WTC11 (cell line): ENCODE data around the gene EZR. TPM values are rescaled to one million over a fixed set of nuclear protein-coding genes. Genes with fewer than 3 reads are reported as not detected.

Experiments
- ATAC-seq: fragments of 200-7000 bp; cut with Tn5 transposase; 2 replicates; pipeline ENCODE4 v1.10.0; 2021; ENCODE audit warnings: mild to moderate bottlenecking, moderate library complexity
- CTCF ChIA-PET: fragments of 300-600 bp; sonication (Branson Sonifier 250); formaldehyde crosslinking; loops from one replicate; lab custom pipeline; 2021; ENCODE audit warnings: antibody characterized with exemption; lab: Charles Lee
- POLR2A ChIA-PET: fragments of 350-600 bp; sonication (Branson Sonifier 250); formaldehyde crosslinking; loops from one replicate; lab custom pipeline; 2021; ENCODE audit warnings: antibody characterized with exemption; lab: Charles Lee
- DNase-seq: peaks from one replicate; pipeline ENCODE4 v3.0.0; 2021; ENCODE audit warnings: low spot score
- H3K27ac Mint-ChIP-seq: 2 replicates; pipeline ENCODE4 v1.8.0; 2021; ENCODE audit warnings: mixed read lengths
- H3K27me3 Mint-ChIP-seq: 2 replicates; pipeline ENCODE4 v1.8.0; 2021; ENCODE audit warnings: low read depth, mild to moderate bottlenecking, moderate library complexity, mixed read lengths
- H3K36me3 Mint-ChIP-seq: 2 replicates; pipeline ENCODE4 v1.8.0; 2021; ENCODE audit warnings: mixed read lengths
- H3K4me1 Mint-ChIP-seq: 2 replicates; pipeline ENCODE4 v1.8.0; 2022; ENCODE audit warnings: mixed read lengths
- H3K4me3 Mint-ChIP-seq: 2 replicates; pipeline ENCODE4 v1.8.0; 2021; ENCODE audit warnings: mild to moderate bottlenecking, moderate library complexity, mixed read lengths
- H3K9me3 Mint-ChIP-seq: 2 replicates; pipeline ENCODE4 v1.8.0; 2021; ENCODE audit warnings: mixed read lengths
- CBFB ChIP-seq: sonication (generic); formaldehyde crosslinking; IDR thresholded peaks from 2 replicates; pipeline ENCODE4 v1.8.1; 2022; ENCODE audit warnings: mild to moderate bottlenecking, low read depth, missing genetic modification reagents
- CREM ChIP-seq: sonication (generic); formaldehyde crosslinking; IDR thresholded peaks from 2 replicates; pipeline ENCODE4 v1.8.1; 2022; ENCODE audit warnings: mild to moderate bottlenecking, missing genetic modification reagents, moderate library complexity
- E2F4 ChIP-seq: sonication (generic); formaldehyde crosslinking; IDR thresholded peaks from 2 replicates; pipeline ENCODE4 v1.8.1; 2022; ENCODE audit warnings: low read depth, mild to moderate bottlenecking, moderate library complexity, missing genetic modification reagents, borderline replicate concordance
- ELF4 ChIP-seq: sonication (generic); formaldehyde crosslinking; IDR thresholded peaks from 2 replicates; pipeline ENCODE4 v1.8.1; 2022; ENCODE audit warnings: low read depth, mild to moderate bottlenecking, moderate library complexity, missing genetic modification reagents
- FOXJ3 ChIP-seq: sonication (generic); formaldehyde crosslinking; IDR thresholded peaks from 2 replicates; pipeline ENCODE4 v1.9.0; 2021; ENCODE audit warnings: missing genetic modification reagents, mild to moderate bottlenecking, borderline replicate concordance
- GTF2I ChIP-seq: fragments of 250-450 bp; sonication (Bioruptor Pico); conservative IDR thresholded peaks from 2 replicates; pipeline ENCODE4 v1.4.0; 2021; ENCODE audit warnings: mild to moderate bottlenecking
- IRF2 ChIP-seq: sonication (generic); formaldehyde crosslinking; IDR thresholded peaks from 2 replicates; pipeline ENCODE4 v1.8.0; 2022; ENCODE audit warnings: low read depth, missing genetic modification reagents, borderline replicate concordance
- JUN ChIP-seq: sonication (generic); formaldehyde crosslinking; IDR thresholded peaks from 2 replicates; pipeline ENCODE4 v1.8.0; 2023; ENCODE audit warnings: mild to moderate bottlenecking, missing genetic modification reagents
- MLX ChIP-seq: sonication (generic); formaldehyde crosslinking; IDR thresholded peaks from 2 replicates; pipeline ENCODE4 v1.8.1; 2023; ENCODE audit warnings: mild to moderate bottlenecking, missing genetic modification reagents, moderate library complexity
- NR3C1 ChIP-seq: sonication (generic); formaldehyde crosslinking; conservative IDR thresholded peaks from 2 replicates; pipeline ENCODE4 v1.8.1; 2023; ENCODE audit warnings: low read depth, mild to moderate bottlenecking, missing genetic modification reagents
- OVOL2 ChIP-seq: fragments of 250-450 bp; sonication (Bioruptor Pico); IDR thresholded peaks from 2 replicates; pipeline ENCODE4 v1.9.0; 2021; ENCODE audit warnings: mild to moderate bottlenecking, borderline replicate concordance
- SMAD4 ChIP-seq: sonication (generic); formaldehyde crosslinking; IDR thresholded peaks from 2 replicates; pipeline ENCODE4 v1.8.0; 2022; ENCODE audit warnings: mild to moderate bottlenecking, missing genetic modification reagents
- TEAD4 ChIP-seq: sonication (generic); formaldehyde crosslinking; IDR thresholded peaks from 2 replicates; pipeline ENCODE4 v1.8.0; 2022; ENCODE audit warnings: mild to moderate bottlenecking, missing genetic modification reagents
- ZBTB21 ChIP-seq: sonication (generic); formaldehyde crosslinking; IDR thresholded peaks from 2 replicates; pipeline ENCODE4 v1.8.1; 2023; ENCODE audit warnings: mild to moderate bottlenecking, missing genetic modification reagents, borderline replicate concordance
- ZNF138 ChIP-seq: sonication (generic); formaldehyde crosslinking; conservative IDR thresholded peaks from 2 replicates; pipeline ENCODE4 v1.8.1; 2022; ENCODE audit warnings: mild to moderate bottlenecking, moderate library complexity, missing genetic modification reagents
- ZNF232 ChIP-seq: sonication (generic); formaldehyde crosslinking; IDR thresholded peaks from 2 replicates; pipeline ENCODE4 v1.8.0; 2022; ENCODE audit warnings: mild to moderate bottlenecking, missing genetic modification reagents
- ZNF396 ChIP-seq: fragments of 250-450 bp; sonication (Bioruptor Pico); IDR thresholded peaks from 2 replicates; pipeline ENCODE4 v1.8.0; 2021; ENCODE audit warnings: mild to moderate bottlenecking, moderate library complexity, borderline replicate concordance
- ZNF416 ChIP-seq: fragments of 250-450 bp; sonication (Bioruptor Pico); IDR thresholded peaks from 2 replicates; pipeline ENCODE4 v1.9.0; 2021; ENCODE audit warnings: mild to moderate bottlenecking, inconsistent platforms
- total RNA-seq: library from RNA; stranded (reverse); gene quantifications from 3 replicates; pipeline ENCODE4 v1.2.3, GENCODE V29; 2021
- TF ChIP-seq, protein P1 (sequence below): fragments of 250-450 bp; sonication (Bioruptor Pico); IDR thresholded peaks from 2 replicates; pipeline ENCODE4 v1.9.0; 2021; ENCODE audit warnings: mild to moderate bottlenecking
- TF ChIP-seq, protein P2 (sequence below): sonication (generic); formaldehyde crosslinking; conservative IDR thresholded peaks from 2 replicates; pipeline ENCODE4 v1.8.1; 2023; ENCODE audit warnings: mild to moderate bottlenecking, low read depth, missing genetic modification reagents, moderate library complexity
- TF ChIP-seq, protein P3 (sequence below): sonication (generic); formaldehyde crosslinking; conservative IDR thresholded peaks from 2 replicates; pipeline ENCODE4 v1.8.1; 2022; ENCODE audit warnings: mild to moderate bottlenecking, missing genetic modification reagents
- TF ChIP-seq, protein P4 (sequence below): sonication (generic); formaldehyde crosslinking; IDR thresholded peaks from 2 replicates; pipeline ENCODE4 v1.8.0; 2022; ENCODE audit warnings: mild to moderate bottlenecking, missing genetic modification reagents
- TF ChIP-seq, protein P5 (sequence below): fragments of 200-600 bp; IDR thresholded peaks from 2 replicates; pipeline ENCODE4 v1.8.0; 2022; ENCODE audit warnings: antibody characterized with exemption

The EZR gene
- total RNA-seq, 1 experiment from 2014 or later = 215 TPM

GRCh38 chr6:158744986-158745430 is 74.2 kb downstream of the EZR start (continued):
- TF ChIP-seq, protein P1, sequence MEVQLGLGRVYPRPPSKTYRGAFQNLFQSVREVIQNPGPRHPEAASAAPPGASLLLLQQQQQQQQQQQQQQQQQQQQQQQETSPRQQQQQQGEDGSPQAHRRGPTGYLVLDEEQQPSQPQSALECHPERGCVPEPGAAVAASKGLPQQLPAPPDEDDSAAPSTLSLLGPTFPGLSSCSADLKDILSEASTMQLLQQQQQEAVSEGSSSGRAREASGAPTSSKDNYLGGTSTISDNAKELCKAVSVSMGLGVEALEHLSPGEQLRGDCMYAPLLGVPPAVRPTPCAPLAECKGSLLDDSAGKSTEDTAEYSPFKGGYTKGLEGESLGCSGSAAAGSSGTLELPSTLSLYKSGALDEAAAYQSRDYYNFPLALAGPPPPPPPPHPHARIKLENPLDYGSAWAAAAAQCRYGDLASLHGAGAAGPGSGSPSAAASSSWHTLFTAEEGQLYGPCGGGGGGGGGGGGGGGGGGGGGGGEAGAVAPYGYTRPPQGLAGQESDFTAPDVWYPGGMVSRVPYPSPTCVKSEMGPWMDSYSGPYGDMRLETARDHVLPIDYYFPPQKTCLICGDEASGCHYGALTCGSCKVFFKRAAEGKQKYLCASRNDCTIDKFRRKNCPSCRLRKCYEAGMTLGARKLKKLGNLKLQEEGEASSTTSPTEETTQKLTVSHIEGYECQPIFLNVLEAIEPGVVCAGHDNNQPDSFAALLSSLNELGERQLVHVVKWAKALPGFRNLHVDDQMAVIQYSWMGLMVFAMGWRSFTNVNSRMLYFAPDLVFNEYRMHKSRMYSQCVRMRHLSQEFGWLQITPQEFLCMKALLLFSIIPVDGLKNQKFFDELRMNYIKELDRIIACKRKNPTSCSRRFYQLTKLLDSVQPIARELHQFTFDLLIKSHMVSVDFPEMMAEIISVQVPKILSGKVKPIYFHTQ (CRISPR knock-in tag) = no peak
- TF ChIP-seq, protein P2, sequence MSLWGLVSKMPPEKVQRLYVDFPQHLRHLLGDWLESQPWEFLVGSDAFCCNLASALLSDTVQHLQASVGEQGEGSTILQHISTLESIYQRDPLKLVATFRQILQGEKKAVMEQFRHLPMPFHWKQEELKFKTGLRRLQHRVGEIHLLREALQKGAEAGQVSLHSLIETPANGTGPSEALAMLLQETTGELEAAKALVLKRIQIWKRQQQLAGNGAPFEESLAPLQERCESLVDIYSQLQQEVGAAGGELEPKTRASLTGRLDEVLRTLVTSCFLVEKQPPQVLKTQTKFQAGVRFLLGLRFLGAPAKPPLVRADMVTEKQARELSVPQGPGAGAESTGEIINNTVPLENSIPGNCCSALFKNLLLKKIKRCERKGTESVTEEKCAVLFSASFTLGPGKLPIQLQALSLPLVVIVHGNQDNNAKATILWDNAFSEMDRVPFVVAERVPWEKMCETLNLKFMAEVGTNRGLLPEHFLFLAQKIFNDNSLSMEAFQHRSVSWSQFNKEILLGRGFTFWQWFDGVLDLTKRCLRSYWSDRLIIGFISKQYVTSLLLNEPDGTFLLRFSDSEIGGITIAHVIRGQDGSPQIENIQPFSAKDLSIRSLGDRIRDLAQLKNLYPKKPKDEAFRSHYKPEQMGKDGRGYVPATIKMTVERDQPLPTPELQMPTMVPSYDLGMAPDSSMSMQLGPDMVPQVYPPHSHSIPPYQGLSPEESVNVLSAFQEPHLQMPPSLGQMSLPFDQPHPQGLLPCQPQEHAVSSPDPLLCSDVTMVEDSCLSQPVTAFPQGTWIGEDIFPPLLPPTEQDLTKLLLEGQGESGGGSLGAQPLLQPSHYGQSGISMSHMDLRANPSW (CRISPR knock-in tag) = no peak
- TF ChIP-seq SMAD4 (no peak), CREM (CRISPR knock-in tag) (no peak), ZNF416 (no peak), E2F4 (CRISPR knock-in tag) (no peak)

DNA sequence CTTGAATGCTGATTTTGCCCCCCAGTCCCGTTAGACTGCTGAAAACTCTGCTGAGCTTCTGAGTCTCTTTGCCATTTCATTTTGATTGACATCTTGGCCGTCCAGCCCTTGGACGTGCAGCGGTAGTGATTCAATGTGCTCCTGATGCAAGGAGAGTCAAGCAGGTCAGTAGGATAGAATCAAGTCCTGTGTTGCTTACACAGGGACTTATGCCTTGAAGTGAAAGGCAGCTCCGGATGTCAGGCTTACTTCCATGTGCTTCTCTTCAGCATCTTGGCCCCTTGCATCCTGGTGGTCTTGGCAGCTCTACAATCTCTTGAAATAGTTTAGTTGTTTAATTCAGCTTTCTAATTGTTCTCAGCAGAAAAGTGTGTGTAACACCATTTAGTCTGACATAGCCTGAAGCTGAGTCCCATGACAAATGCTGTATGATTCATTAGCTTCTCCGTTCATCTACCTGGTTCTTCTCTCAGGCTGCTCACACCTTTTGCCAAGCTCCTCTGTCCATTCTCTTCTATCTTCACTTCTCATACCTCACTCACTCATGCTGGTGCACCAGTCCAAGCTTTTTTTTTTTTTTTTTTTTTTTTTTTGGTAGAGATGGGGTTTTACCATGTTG is 76.0 kb downstream of the EZR start:
- Mint-ChIP-seq H3K36me3 (peaks cover 5% of the 10 kb centered on the region), H3K4me3 (no peak overlapping the region), H3K9me3 (peaks cover 20% of the 10 kb centered on the region), H3K27ac (no peak overlapping the region), H3K4me1 (no peaks in the 10 kb centered on the region), H3K27me3 (peaks cover 4% of the 10 kb centered on the region; the same call in 1 of the 2 replicates)
- no peak for ATAC-seq
- no peak for TF ChIP-seq IRF2
- no peak for TF ChIP-seq ELF4 (CRISPR knock-in tag)
- TF ChIP-seq ZNF396 (CRISPR knock-in tag) = no peak
- no peak for TF ChIP-seq OVOL2 (CRISPR knock-in tag)
- TF ChIP-seq TEAD4 = no peak
- no peak for TF ChIP-seq ZNF138 (CRISPR knock-in tag)
- TF ChIP-seq CBFB = no peak
- TF ChIP-seq MLX (CRISPR knock-in tag) = no peak
- no peak for TF ChIP-seq GTF2I (CRISPR knock-in tag)
- TF ChIP-seq JUN (CRISPR knock-in tag) = no peak
- ChIA-PET POLR2A (interaction anchor here (0.6 to 0.9 kb wide), 2 partner anchors 29 to 131 kb away, joined by 3 to 10 read pairs; no protein-coding TSS in a partner anchor), CTCF (interaction anchor here (1.0 to 2.1 kb wide), 3 partner anchors 9 to 25 kb away, joined by 3 to 9 read pairs (median 3); no protein-coding TSS in a partner anchor)
- no peak for DNase-seq

DNA sequence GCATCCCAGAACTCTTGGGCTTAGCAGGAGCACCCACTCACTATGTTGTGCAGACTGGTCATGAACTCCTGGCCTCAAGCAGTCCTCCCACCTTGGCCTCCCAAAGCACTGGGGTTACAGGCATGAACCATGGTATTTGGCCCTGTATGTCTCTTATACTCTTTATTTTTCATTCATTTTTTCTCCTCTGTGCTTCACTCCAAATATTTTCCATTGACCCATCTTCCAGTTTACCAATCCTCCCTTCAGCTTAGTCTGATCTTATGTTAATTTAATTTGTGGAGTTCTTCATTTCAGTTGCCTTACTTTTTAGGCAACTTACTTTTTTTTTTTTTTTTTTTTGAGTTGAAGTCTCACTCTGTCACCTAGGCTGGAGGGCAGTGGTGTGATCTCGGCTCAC is 79.5 kb downstream of the EZR start:
- peaks cover 23% of the 10 kb centered on the region for H3K9me3 Mint-ChIP-seq
- H3K27me3 Mint-ChIP-seq = peaks cover 4% of the 10 kb centered on the region; the same call in 1 of the 2 replicates
- no peak overlapping the region for H3K4me3 Mint-ChIP-seq
- H3K4me1 Mint-ChIP-seq = no peaks in the 10 kb centered on the region
- ChIA-PET POLR2A (no interaction called here), CTCF (interaction anchor here (1.2 kb wide), 1 partner anchor 13 kb away, joined by 3 read pairs; no protein-coding TSS in a partner anchor)
- DNase-seq = no peak
- peaks cover 5% of the 10 kb centered on the region for H3K36me3 Mint-ChIP-seq
- H3K27ac Mint-ChIP-seq = no peak overlapping the region
- no peak for ATAC-seq
- TF ChIP-seq, protein P3, sequence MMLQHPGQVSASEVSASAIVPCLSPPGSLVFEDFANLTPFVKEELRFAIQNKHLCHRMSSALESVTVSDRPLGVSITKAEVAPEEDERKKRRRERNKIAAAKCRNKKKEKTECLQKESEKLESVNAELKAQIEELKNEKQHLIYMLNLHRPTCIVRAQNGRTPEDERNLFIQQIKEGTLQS = no peak
- TF ChIP-seq, protein P4, sequence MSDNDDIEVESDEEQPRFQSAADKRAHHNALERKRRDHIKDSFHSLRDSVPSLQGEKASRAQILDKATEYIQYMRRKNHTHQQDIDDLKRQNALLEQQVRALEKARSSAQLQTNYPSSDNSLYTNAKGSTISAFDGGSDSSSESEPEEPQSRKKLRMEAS (CRISPR knock-in tag) = no peak
- TF ChIP-seq FOXJ3 (CRISPR knock-in tag) (no peak), E2F4 (CRISPR knock-in tag) (no peak), ZBTB21 (CRISPR knock-in tag) (no peak), ZNF232 (CRISPR knock-in tag) (no peak), NR3C1 (no peak)
- TF ChIP-seq, protein P5, sequence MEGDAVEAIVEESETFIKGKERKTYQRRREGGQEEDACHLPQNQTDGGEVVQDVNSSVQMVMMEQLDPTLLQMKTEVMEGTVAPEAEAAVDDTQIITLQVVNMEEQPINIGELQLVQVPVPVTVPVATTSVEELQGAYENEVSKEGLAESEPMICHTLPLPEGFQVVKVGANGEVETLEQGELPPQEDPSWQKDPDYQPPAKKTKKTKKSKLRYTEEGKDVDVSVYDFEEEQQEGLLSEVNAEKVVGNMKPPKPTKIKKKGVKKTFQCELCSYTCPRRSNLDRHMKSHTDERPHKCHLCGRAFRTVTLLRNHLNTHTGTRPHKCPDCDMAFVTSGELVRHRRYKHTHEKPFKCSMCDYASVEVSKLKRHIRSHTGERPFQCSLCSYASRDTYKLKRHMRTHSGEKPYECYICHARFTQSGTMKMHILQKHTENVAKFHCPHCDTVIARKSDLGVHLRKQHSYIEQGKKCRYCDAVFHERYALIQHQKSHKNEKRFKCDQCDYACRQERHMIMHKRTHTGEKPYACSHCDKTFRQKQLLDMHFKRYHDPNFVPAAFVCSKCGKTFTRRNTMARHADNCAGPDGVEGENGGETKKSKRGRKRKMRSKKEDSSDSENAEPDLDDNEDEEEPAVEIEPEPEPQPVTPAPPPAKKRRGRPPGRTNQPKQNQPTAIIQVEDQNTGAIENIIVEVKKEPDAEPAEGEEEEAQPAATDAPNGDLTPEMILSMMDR = no peak
